HG02763 (cell line): Measurements from ENCODE around the gene ITPR1.

ENCODE experiments used
- ATAC-seq: cut with Tn5 transposase; IDR thresholded peaks from one replicate; pipeline ENCODE4 v1.9.1; 2021; ENCODE audit warnings: mild to moderate bottlenecking, moderate library complexity; ENCODE audit not compliant: unreplicated experiment

The ITPR1 gene

GRCh38 chr3:4820296-4821121 lies 327.4 kb downstream of the ITPR1 start:
- no peak for ATAC-seq

- no peak for ATAC-seq
Observed at GRCh38 chr3:4821338-4821737, 328.2 kb downstream of the ITPR1 start.

GRCh38 chr3:4821975-4822374 lies 328.8 kb downstream of the ITPR1 start:
- no peak for ATAC-seq

- no peak for ATAC-seq
Observed at GRCh38 chr3:4822568-4822967, 329.4 kb downstream of the ITPR1 start.

GRCh38 chr3:4823385-4823784 lies 330.2 kb downstream of the ITPR1 start:
- no peak for ATAC-seq

- no peak for ATAC-seq
Observed at GRCh38 chr3:4823986-4824925, 331.1 kb downstream of the ITPR1 start.

GRCh38 chr3:4824926-4825325 lies 331.8 kb downstream of the ITPR1 start:
- no peak for ATAC-seq

GRCh38 chr3:4825436-4826236 lies 332.5 kb downstream of the ITPR1 start:
- no peak for ATAC-seq

- ATAC-seq: no peak
Observed at GRCh38 chr3:4826237-4827100, 333.3 kb downstream of the ITPR1 start.

- no peak for ATAC-seq
Observed at GRCh38 chr3:4827767-4828166, 334.6 kb downstream of the ITPR1 start.

- no peak for ATAC-seq
Observed at GRCh38 chr3:4828279-4829030, 335.3 kb downstream of the ITPR1 start.

- ATAC-seq: no peak
Observed at GRCh38 chr3:4829031-4829394, 335.9 kb downstream of the ITPR1 start.

GRCh38 chr3:4830586-4830914 lies 337.4 kb downstream of the ITPR1 start:
- no peak for ATAC-seq

- peak; percentile 4 for ATAC-seq
Observed at GRCh38 chr3:4831580-4831950, 338.4 kb downstream of the ITPR1 start.

- no peak for ATAC-seq
Observed at GRCh38 chr3:4833471-4833870, 340.3 kb downstream of the ITPR1 start.

- peak; percentile 63 for ATAC-seq
Observed at GRCh38 chr3:4834403-4834866, 341.3 kb downstream of the ITPR1 start.

- no peak for ATAC-seq
Observed at GRCh38 chr3:4835616-4836043, 342.5 kb downstream of the ITPR1 start.

- no peak for ATAC-seq
Observed at GRCh38 chr3:4836516-4836915, 343.4 kb downstream of the ITPR1 start.

- ATAC-seq: no peak
Observed at GRCh38 chr3:4837374-4837930, 344.3 kb downstream of the ITPR1 start.
